HepG2 (cell line): ENCODE data around the gene SMIM10L1. TPM values are rescaled to one million over a fixed set of nuclear protein-coding genes. Genes with fewer than 3 reads are reported as not detected.

Source experiments
- ATAC-seq: fragments of 200-7000 bp; cut with Tn5 transposase; 3 replicates; pipeline ENCODE4 v1.9.1; 2020; ENCODE audit warnings: mild to moderate bottlenecking, moderate library complexity
- BruUV-seq: library from RNA; stranded (reverse); fragments of 400-500 nt; replicated peaks from 2 replicates; lab custom pipeline; 2021; lab: Mats Ljungman, UMichigan
- CTCF ChIA-PET: fragments of 300-600 bp; formaldehyde crosslinking; extraction: SDS; loops from one replicate; lab custom pipeline; 2021; ENCODE audit warnings: low total read pairs, inconsistent platforms, low intra/inter-chr PET ratio; lab: Yijun Ruan, JAX
- POLR2A ChIA-PET: fragments of 350-600 bp; sonication (Branson Sonifier 250); formaldehyde crosslinking; loops from one replicate; lab custom pipeline; 2020; ENCODE audit warnings: antibody characterized with exemption, inconsistent platforms; lab: Yijun Ruan, JAX
- DNase-seq: peaks from one replicate; pipeline ENCODE4 v3.0.0-alpha.2; 2015; ENCODE audit warnings: low spot score
- FAIRE-seq: peaks from 3 replicates; lab custom pipeline; 2011; peaks lifted over from hg19 to GRCh38; lab: Jason Lieb, UNC
- H2AFZ ChIP-seq: one replicate; pipeline ENCODE4 v1.6.1; 2011; ENCODE audit warnings: low read length, inconsistent platforms
- H3K27ac ChIP-seq: fragments of 300-600 bp; 3 replicates; pipeline ENCODE4 v1.8.0; 2011; ENCODE audit warnings: mixed run types, mild to moderate bottlenecking, mixed read lengths, low read length, inconsistent platforms; ENCODE audit not compliant: insufficient read depth; ENCODE audit errors: extremely low read length
- H3K27me3 ChIP-seq, 2 experiments: fragments of 200-600 bp in 1 of 2; 2 replicates in 1 of 2; 3 replicates in 1 of 2; pipeline versions ENCODE4 v1.6.0 to v1.8.0; 2011; ENCODE audit warnings: low read length in 2 of 2, mild to moderate bottlenecking in 2 of 2, moderate library complexity in 2 of 2, inconsistent platforms in 1 of 2; ENCODE audit not compliant: insufficient read depth in 2 of 2, control insufficient read depth in 1 of 2
- H3K36me3 ChIP-seq, 2 experiments: fragments of 200-600 bp in 1 of 2; replicated peaks in 1 of 2; 2 replicates in 1 of 2; 3 replicates in 1 of 2; pipeline versions ENCODE4 v1.5.1 to v1.8.0; 2011; ENCODE audit warnings: low read length in 2 of 2, inconsistent platforms in 1 of 2; ENCODE audit not compliant: insufficient read depth in 2 of 2, control insufficient read depth in 1 of 2
- H3K4me1 ChIP-seq: 2 replicates; pipeline ENCODE4 v1.5.1; 2012; ENCODE audit warnings: low read length, inconsistent platforms; ENCODE audit not compliant: insufficient read depth
- H3K4me2 ChIP-seq: 2 replicates; pipeline ENCODE4 v1.6.0; 2011; ENCODE audit warnings: low read depth, low read length, inconsistent platforms
- H3K4me3 ChIP-seq, 3 experiments: fragments of 200-600 bp in 1 of 3; sonication (generic), shearing (Covaris generic) in 1 of 3; replicated peaks in 1 of 3; 2 replicates each; pipeline ENCODE4 v1.5.1; 2011 to 2016; ENCODE audit warnings: low read length in 3 of 3, inconsistent platforms in 2 of 3, low read depth in 2 of 3, mild to moderate bottlenecking in 2 of 3, control low read depth in 1 of 3, mixed read lengths in 1 of 3; ENCODE audit not compliant: insufficient read depth in 1 of 3
- H3K79me2 ChIP-seq: one replicate; pipeline ENCODE4 v1.6.1; 2011; ENCODE audit warnings: low read length, inconsistent platforms; ENCODE audit not compliant: insufficient read depth
- H3K9ac ChIP-seq: 2 replicates; pipeline ENCODE4 v1.6.0; 2011; ENCODE audit warnings: mild to moderate bottlenecking, low read depth, low read length, inconsistent platforms; ENCODE audit not compliant: insufficient read depth
- H3K9me3 ChIP-seq: 2 replicates; pipeline ENCODE4 v1.5.1; 2012; ENCODE audit warnings: mild to moderate bottlenecking, low read length
- H4K20me1 ChIP-seq: 2 replicates; pipeline ENCODE4 v1.6.0; 2011; ENCODE audit warnings: inconsistent platforms, mild to moderate bottlenecking, low read length, moderate library complexity; ENCODE audit not compliant: insufficient read depth
- ELK4 ChIP-seq: sonication (generic); formaldehyde crosslinking; IDR thresholded peaks from 2 replicates; pipeline ENCODE4 v1.9.0; 2021; ENCODE audit warnings: missing genetic modification reagents, borderline replicate concordance
- MAFF ChIP-seq: IDR thresholded peaks from 2 replicates; pipeline ENCODE4 v1.6.1; 2011; ENCODE audit warnings: low read depth, low read length, improper control_type of control experiment
- MTF2 ChIP-seq: sonication (generic); formaldehyde crosslinking; IDR thresholded peaks from 2 replicates; pipeline ENCODE4 v1.5.0; 2020; ENCODE audit warnings: missing genetic modification reagents, borderline replicate concordance
- ZBTB33 ChIP-seq: sonication (generic); formaldehyde crosslinking; IDR thresholded peaks from 2 replicates; pipeline ENCODE4 v1.4.0; 2020; ENCODE audit warnings: missing genetic modification reagents
- ZC3H4 ChIP-seq: sonication (generic); formaldehyde crosslinking; IDR thresholded peaks from 2 replicates; pipeline ENCODE4 v1.4.0; 2020; ENCODE audit warnings: missing genetic modification reagents, borderline replicate concordance
- ZMYM2 ChIP-seq: sonication (generic); formaldehyde crosslinking; IDR thresholded peaks from 2 replicates; pipeline ENCODE4 v1.8.0; 2022; ENCODE audit warnings: mild to moderate bottlenecking, missing genetic modification reagents
- ZNF18 ChIP-seq: sonication (generic); formaldehyde crosslinking; IDR thresholded peaks from 2 replicates; pipeline ENCODE4 v1.8.0; 2022; ENCODE audit warnings: mild to moderate bottlenecking, missing genetic modification reagents; ENCODE audit not compliant: insufficient replicate concordance
- ZNF253 ChIP-seq: sonication (generic); formaldehyde crosslinking; IDR thresholded peaks from 2 replicates; pipeline ENCODE4 v1.8.0; 2022; ENCODE audit warnings: mild to moderate bottlenecking, missing genetic modification reagents, borderline replicate concordance
- ZNF431 ChIP-seq: sonication (generic); formaldehyde crosslinking; IDR thresholded peaks from 2 replicates; pipeline ENCODE4 v1.9.0; 2022; ENCODE audit warnings: missing genetic modification reagents, low read depth, mild to moderate bottlenecking, borderline replicate concordance
- ZNF749 ChIP-seq: sonication (generic); formaldehyde crosslinking; IDR thresholded peaks from 2 replicates; pipeline ENCODE4 v1.8.0; 2022; ENCODE audit warnings: mild to moderate bottlenecking, missing genetic modification reagents, moderate library complexity, borderline replicate concordance
- ZNF83 ChIP-seq: sonication (generic); formaldehyde crosslinking; IDR thresholded peaks from 2 replicates; pipeline ENCODE4 v1.4.0; 2020; ENCODE audit warnings: missing genetic modification reagents, mild to moderate bottlenecking, borderline replicate concordance
- ZSCAN12 ChIP-seq: sonication (generic); formaldehyde crosslinking; IDR thresholded peaks from 2 replicates; pipeline ENCODE4 v1.9.0; 2021; ENCODE audit warnings: mild to moderate bottlenecking, missing genetic modification reagents
- ZSCAN21 ChIP-seq: sonication (generic); formaldehyde crosslinking; IDR thresholded peaks from 2 replicates; pipeline ENCODE4 v1.8.0; 2022; ENCODE audit warnings: mild to moderate bottlenecking, missing genetic modification reagents, moderate library complexity, borderline replicate concordance
- in situ Hi-C: cut with HindIII; loops from 2 replicates; pipeline ENCODE4 v1.10.0; 2017; ENCODE audit warnings: low pct_unique_long_range_greater_than_20kb; ENCODE audit not compliant: extremely low pct_ligation_motif_present
- intact Hi-C: fragments of 100-400 bp; cut with micrococcal nuclease; formaldehyde crosslinking; loops from one replicate; pipeline ENCODE4 v1.10.0; 2022; ENCODE audit not compliant: unreplicated experiment
- polyA plus RNA-seq, 8 experiments: library from polyadenylated mRNA; depleted of rRNA in 3 of 8; stranded (reverse) in 7 of 8; unstranded in 1 of 8; fragments of >200 nt; fragmentation: Illumina TruSeq in 4 of 8; extraction: Trizol in 4 of 8; gene quantifications; 2 replicates each; pipeline versions ENCODE4 v1.2.1 to v1.2.3, GENCODE V29; 2011 to 2016; ENCODE audit warnings: low read depth in 4 of 8, missing spikeins in 1 of 8, mixed read lengths in 1 of 8; ENCODE audit not compliant: insufficient read depth in 1 of 8
- total RNA-seq, 5 experiments: library from RNA; depleted of rRNA; stranded (reverse); fragments of >200 nt; fragmentation: Illumina TruSeq; extraction: Trizol; gene quantifications; 2 replicates each; pipeline ENCODE4 v1.2.3, GENCODE V29; 2016; ENCODE audit warnings: low read depth in 1 of 5
- TF ChIP-seq, protein P1 (sequence below): sonication (generic); formaldehyde crosslinking; IDR thresholded peaks from 2 replicates; pipeline ENCODE4 v1.4.0; 2020; ENCODE audit warnings: missing genetic modification reagents
- TF ChIP-seq, protein P2 (sequence below): sonication (generic); formaldehyde crosslinking; IDR thresholded peaks from 2 replicates; pipeline ENCODE4 v1.4.0; 2020; ENCODE audit warnings: mild to moderate bottlenecking, missing genetic modification reagents
- TF ChIP-seq, protein P3 (sequence below): sonication (generic); formaldehyde crosslinking; conservative IDR thresholded peaks from 2 replicates; pipeline ENCODE4 v1.4.0; 2020; ENCODE audit warnings: missing genetic modification reagents

Gene SMIM10L1
- total and polyA plus RNA-seq, 2 of the 13 experiments (the other 11 are each of a cell fraction or from before 2014, with no cell fraction given), result 3.7 to 11.8 TPM

DNA sequence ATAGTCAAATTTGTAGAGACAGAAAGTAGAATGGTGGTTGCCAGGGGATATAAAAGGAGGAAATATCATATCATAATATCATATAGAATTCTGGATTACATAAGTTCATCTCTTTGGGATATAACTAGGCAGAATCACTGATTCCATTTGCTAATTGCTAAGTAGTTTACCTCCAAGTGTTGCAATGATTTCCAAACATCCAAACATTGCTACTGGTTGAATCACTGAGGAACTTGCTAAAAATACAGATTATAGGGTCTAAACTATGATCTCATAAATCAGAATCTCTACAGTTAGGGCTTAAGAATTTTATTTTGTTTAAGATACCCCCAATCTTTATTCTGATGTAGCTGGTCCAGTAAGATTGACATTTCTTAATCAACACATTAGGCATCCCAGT is 31.8 kb downstream of the SMIM10L1 start:
- Histone ChIP-seq H3K4me1 (0 out of 2 replicates have a peak, but pooled peaks cover 5% of the 10 kb centered on the region), H3K4me3 (no peak overlapping the region), H2AFZ (no peak overlapping the region), H3K27me3 (no peaks in the 10 kb centered on the region), H3K79me2 (no peaks in the 10 kb centered on the region), H3K36me3 (no peaks in the 10 kb centered on the region), H3K4me2 (no peak overlapping the region), H4K20me1 (no peaks in the 10 kb centered on the region), H3K9me3 (no peaks in the 10 kb centered on the region), H3K9ac (no peak overlapping the region), H3K27ac (no peak overlapping the region)
- BruUV-seq, result no TSS peak
- CTCF ChIA-PET, result no interaction called here
- ATAC-seq (no peak), FAIRE-seq (no peak), DNase-seq (no peak)
- intact Hi-C loops, result no loop called here
- POLR2A ChIA-PET, result no interaction called here
- in situ Hi-C loops, result no loop called here
- TF ChIP-seq, protein P1, sequence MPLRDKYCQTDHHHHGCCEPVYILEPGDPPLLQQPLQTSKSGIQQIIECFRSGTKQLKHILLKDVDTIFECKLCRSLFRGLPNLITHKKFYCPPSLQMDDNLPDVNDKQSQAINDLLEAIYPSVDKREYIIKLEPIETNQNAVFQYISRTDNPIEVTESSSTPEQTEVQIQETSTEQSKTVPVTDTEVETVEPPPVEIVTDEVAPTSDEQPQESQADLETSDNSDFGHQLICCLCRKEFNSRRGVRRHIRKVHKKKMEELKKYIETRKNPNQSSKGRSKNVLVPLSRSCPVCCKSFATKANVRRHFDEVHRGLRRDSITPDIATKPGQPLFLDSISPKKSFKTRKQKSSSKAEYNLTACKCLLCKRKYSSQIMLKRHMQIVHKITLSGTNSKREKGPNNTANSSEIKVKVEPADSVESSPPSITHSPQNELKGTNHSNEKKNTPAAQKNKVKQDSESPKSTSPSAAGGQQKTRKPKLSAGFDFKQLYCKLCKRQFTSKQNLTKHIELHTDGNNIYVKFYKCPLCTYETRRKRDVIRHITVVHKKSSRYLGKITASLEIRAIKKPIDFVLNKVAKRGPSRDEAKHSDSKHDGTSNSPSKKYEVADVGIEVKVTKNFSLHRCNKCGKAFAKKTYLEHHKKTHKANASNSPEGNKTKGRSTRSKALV (CRISPR knock-in tag), result no peak
- TF ChIP-seq MTF2 (CRISPR knock-in tag), result no peak
- no peak for TF ChIP-seq ZSCAN12 (CRISPR knock-in tag)
- TF ChIP-seq ZNF431 (CRISPR knock-in tag), result no peak
- TF ChIP-seq ZNF749 (CRISPR knock-in tag), result no peak
- no peak for TF ChIP-seq ZSCAN21 (CRISPR knock-in tag)
- no peak for TF ChIP-seq ZNF253 (CRISPR knock-in tag)
- TF ChIP-seq MAFF, result no peak
- no peak for TF ChIP-seq ZC3H4 (CRISPR knock-in tag)
- TF ChIP-seq, protein P2, sequence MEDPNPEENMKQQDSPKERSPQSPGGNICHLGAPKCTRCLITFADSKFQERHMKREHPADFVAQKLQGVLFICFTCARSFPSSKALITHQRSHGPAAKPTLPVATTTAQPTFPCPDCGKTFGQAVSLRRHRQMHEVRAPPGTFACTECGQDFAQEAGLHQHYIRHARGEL (CRISPR knock-in tag), result no peak
- no peak for TF ChIP-seq ZNF83 (CRISPR knock-in tag)
- no peak for TF ChIP-seq ELK4
- TF ChIP-seq ZBTB33 (CRISPR knock-in tag), result no peak
- TF ChIP-seq, protein P3, sequence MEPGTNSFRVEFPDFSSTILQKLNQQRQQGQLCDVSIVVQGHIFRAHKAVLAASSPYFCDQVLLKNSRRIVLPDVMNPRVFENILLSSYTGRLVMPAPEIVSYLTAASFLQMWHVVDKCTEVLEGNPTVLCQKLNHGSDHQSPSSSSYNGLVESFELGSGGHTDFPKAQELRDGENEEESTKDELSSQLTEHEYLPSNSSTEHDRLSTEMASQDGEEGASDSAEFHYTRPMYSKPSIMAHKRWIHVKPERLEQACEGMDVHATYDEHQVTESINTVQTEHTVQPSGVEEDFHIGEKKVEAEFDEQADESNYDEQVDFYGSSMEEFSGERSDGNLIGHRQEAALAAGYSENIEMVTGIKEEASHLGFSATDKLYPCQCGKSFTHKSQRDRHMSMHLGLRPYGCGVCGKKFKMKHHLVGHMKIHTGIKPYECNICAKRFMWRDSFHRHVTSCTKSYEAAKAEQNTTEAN (CRISPR knock-in tag), result no peak
- TF ChIP-seq ZMYM2 (CRISPR knock-in tag), result no peak
- TF ChIP-seq ZNF18 (CRISPR knock-in tag), result no peak
